GM19193 (cell line): ENCODE measurements around the gene ZNF48.

Source experiments
- POLR2A ChIP-seq: IDR thresholded peaks from 4 replicates; pipeline ENCODE4 v1.6.1; 2011; ENCODE audit not compliant: insufficient read depth, insufficient read length; ENCODE audit errors: extremely low read depth

The ZNF48 gene

DNA sequence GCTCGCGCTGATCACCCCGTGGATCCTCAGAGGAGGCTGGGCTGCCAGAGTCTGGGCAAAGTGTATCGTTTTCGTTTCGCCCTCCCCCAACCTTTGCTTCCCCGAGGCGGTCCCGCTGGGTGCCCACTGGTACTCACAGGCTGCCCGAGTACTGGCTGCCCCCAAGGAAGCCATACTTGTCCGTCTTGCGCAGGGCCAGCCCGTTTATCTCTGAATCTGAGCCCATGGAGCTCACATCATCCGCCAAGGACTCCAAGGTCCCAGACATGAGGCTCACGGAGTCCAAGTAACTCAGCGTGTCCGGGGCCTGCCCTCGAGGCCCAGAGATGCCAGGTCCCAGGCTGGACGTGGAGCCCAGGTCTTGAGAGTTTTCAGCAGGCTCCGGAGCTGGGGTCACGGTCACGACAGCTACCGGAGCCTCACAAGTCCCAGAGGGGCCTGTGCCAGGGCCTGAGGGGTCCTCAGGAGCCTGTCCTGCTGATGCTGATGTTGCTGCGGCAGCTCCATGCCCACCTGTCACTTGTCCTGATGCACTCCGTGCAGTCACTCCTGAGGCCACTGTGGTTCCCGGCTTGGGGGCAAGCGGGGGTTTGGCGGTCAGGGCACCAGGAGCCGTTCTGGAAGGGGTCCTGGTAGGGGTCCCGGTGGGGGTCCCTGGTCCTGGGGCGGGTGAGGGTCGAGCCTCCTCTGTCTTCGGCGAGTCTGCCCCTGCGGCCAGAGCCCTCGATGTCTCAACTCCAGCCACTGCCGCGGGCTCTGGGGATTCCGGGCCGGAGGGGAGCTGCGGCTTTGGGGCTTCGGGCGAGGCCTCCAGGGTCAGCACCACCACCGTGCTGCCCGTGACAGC is 25.9 kb upstream of the ZNF48 start:
- no peak for TF ChIP-seq POLR2A

DNA sequence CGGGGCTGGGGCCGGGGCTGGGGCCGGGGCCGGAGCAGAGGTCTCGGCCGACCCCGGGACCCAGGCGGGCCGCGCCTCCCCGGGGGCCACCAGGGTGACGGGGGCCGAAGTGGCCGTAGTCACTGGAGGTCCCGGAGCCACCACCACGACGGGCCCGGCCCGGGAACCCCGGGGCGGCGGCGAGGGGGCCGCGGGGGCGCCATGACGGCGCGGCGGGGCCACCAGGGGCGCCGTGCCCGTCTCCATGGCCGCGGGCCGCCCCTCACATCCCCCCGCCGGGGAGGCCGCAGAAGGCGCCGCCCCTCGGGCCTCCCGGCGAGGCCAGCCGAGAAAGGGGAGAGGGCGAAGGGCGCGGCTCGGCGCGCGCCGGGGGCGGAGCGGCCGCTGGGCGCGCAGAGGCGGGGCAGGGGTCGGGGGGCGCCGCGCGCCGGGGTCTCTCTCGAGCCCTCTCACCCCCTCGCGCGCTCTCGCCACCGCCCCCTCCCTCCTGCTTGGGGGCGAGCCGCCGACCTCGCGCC is 25.2 kb upstream of the ZNF48 start:
- TF ChIP-seq POLR2A: peak; percentile 63

DNA sequence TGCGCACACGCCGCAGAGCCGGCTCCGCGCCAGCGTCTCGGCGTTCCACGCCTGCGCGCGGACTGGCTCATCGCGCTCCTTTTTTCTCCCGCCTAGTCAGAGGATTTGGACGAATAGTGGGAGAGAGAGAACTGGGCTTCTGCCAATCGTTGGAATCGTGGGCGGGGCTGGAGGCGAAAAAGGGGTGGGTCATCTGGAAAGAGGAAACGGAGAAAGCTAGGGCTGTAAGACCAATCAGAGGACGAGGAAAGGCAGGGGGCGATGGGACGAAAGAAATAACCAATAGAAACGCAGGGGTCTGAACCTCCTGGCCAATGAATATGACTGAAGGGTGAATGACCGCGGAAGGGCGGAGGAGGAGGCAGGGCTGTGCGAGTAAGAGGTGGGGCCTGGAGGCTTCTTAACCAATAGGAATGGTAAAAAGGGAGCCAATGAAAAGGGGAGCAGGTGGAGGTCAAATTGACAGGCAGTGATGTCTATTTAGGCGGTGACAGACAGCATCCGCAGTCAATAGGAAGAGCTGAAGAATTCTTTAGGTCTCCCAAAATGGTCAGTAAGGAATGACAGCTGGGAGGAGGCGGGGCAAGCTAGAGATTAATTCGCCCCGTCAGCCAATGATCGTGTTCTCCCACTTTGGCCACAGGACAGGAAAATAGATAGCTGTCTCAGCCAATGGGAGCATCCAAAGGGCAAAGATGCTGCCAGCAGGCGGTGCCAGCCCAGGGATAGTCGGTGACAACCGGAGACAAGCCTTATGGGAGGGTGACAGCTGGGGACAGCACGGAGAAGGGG is 24.6 kb upstream of the ZNF48 start, which contains the start of gene TBC1D10B:
TSS of gene TBC1D10B (minus strand) at position 39 of the 792 bp plus-strand sequence. CDS start 311 bp downstream, outside the sequence.
- no peak for TF ChIP-seq POLR2A

DNA sequence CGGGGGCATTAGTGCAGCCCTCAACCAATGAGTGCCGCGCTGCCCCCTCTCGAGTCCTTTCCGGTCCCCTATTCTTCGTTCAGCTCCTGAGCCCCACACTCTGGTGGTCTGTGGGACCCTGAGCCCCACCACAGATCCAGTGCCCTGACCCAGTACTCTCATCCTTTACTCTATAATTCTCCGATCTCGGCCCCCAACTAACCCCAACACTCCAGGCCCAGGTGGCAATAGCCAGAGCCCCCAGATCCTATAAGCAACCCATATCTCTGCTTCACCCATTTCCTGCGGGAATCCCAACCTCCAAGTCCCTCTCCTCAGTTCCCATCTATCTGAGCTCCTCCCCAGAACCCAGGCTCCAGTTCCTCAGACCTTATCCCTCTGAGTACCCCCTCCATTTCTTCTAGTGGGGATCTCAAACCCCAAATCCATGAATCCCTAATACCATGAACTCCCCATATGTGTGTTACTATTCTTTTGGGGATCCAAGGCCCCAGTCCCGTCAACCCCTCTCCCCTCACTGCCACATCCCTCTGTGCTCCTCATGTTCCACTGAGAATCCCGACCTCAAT is 23.9 kb upstream of the ZNF48 start:
- peak; percentile 66 for TF ChIP-seq POLR2A

DNA sequence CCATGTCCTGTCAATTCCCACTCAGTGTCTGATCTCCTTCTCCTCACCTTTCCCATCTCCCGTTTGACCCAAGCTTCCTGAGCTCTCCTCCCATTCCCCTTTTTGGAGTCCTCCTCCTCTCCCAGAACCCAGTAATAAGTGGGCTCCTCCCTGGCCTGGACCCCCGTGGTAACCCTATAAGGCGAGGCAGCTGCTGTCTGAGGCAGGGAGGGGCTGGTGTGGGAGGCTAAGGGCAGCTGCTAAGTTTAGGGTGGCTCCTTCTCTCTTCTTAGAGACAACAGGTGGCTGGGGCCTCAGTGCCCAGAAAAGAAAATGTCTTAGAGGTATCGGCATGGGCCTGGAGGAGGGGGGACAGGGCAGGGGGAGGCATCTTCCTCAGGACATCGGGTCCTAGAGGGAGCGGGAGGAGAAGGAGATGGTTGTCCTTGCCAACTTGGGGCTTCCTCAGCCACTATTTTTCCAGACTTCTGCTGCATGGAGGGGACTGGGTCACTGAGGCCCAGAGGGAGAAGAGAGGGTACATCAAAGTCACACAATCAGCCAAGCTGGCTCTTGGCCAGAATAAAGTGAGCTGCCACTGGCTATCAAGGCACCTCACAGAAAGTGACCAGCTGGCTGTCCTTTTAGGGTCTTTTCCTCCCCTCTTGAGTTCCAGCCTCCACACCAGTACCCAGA is 23.0 kb upstream of the ZNF48 start:
- TF ChIP-seq POLR2A: no peak

DNA sequence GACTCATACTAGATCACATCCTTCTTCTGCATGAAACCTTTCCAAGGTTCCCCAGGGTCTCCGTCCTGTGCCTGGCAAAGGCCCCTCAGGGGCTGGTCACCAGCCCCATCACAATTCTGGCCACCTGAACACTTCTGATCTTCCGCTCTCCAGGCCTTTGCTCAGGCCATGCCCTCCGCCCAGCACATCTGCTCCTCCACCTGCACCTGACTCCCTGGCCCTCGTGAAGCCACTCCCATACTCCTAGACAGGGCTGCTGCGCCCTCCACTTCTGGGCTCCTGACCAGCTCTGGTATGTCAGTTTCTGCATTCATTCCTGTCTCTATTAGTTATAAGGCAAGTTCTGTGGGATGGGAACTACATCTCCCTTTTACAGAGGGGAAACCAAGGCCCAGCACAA is 22.5 kb upstream of the ZNF48 start:
- TF ChIP-seq POLR2A: no peak

DNA sequence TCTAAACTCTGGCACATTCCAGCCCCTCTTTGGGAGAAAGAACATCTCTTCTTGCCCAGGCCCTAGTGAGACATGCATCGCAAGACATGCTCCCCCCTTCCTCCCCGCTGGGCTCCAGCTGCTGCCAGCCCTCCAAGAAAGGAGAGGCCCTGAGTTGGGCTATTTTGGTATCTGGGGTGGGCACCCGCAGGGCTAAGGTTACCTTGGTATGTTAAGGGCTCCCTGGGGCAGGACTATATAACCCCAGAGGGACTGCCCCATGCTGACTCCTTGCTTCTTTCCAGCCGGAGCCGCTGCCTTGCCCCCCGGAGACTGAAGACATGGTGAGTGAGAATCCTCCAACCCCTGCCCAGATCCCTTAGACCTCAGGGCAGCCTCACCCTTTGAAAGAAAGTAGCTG is 20.7 kb upstream of the ZNF48 start, which contains the start of gene MYL11:
TSS of gene MYL11 (plus strand) at position 265 of the 400 bp plus-strand sequence. CDS start at position 321, 56 bp downstream.
- TF ChIP-seq POLR2A: no peak

DNA sequence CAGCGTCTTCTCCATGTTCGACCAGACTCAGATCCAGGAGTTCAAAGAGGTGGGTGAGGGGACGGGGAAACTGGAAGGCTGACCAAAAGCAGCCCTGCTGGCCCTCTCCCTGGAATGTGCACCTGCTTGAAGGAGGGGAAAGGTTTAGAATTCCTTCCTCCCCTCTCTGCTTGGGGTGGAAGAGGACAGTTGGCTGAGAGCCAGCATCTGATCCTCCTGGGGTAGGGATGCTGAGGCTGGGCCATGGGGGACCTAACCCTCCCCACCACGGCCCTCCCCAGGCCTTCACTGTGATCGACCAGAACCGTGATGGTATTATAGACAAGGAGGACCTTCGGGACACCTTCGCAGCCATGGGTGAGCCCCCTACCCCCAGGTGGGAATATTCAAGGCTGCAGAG is 19.4 kb upstream of the ZNF48 start:
- no peak for TF ChIP-seq POLR2A

DNA sequence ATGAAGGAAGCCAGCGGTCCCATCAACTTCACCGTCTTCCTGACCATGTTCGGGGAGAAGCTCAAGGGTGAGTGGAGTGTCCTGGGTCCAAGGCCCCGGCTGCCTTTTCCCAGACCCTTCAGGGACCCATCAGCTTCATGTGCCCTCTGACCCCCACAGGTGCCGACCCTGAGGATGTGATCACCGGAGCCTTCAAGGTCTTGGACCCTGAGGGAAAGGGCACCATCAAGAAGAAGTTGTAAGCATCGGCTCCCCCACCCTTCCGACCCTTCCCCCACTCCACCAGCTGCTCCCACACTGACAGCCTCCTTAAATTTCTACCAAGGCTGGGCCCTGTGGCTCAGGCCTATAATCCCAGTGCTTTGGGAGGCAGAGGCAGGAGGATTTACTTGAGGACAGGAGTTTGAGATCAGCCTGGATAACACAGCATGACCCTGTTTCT is 18.7 kb upstream of the ZNF48 start:
- no peak for TF ChIP-seq POLR2A

DNA sequence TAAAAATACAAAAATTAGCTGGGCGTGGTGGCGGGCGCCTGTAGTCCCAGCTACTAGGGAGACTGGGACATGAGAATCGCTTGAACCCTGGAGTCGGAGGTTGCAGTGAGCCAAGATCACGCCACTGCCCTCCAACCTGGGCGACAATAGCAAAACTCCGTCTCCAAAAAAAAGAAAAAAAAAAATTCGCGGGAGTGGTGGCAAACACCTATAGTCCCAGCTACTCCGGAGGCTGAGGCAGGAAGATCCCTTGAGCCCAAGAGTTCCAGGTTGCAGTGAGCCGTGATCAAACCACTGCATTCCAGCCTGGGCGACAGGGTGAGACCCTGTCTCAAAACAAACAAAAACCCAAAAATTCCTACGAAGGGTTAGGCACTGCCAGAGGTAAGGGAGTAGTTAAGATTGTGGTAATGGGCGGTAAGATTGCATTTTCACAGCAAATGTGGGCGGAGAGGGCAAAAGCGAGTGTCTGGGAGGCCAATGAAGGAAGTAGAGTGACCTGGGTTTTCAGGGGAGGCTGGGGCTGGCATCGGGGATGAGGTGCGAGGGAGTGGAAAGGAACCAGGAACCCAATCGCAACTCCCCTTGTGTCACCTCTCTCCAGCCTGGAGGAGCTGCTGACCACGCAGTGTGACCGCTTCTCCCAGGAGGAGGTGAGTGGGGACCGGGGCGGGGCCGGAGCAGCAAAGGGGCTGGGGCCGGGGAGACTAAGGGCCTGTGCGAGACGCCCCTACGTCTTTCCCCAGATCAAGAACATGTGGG is 18.0 kb upstream of the ZNF48 start:
- TF ChIP-seq POLR2A: no peak

DNA sequence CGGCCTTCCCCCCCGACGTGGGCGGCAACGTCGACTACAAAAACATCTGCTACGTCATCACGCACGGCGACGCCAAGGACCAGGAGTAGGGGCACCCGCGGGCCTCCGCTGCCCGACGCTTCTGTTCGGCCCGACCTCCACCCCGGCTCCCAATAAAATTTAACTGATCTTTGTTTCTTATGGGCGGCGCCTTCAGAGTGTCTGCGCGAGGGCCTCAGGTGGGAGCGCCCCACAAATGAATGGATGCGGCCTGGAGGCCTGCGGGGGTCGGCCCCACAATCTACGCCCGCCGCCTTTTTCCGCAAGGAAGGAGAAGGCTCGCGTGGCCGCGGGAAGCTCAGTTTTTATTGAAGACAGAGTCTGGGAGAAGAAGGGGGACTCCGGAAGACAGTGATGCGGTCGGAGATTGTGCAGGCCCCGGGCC is 17.4 kb upstream of the ZNF48 start:
- TF ChIP-seq POLR2A: peak; percentile 59

DNA sequence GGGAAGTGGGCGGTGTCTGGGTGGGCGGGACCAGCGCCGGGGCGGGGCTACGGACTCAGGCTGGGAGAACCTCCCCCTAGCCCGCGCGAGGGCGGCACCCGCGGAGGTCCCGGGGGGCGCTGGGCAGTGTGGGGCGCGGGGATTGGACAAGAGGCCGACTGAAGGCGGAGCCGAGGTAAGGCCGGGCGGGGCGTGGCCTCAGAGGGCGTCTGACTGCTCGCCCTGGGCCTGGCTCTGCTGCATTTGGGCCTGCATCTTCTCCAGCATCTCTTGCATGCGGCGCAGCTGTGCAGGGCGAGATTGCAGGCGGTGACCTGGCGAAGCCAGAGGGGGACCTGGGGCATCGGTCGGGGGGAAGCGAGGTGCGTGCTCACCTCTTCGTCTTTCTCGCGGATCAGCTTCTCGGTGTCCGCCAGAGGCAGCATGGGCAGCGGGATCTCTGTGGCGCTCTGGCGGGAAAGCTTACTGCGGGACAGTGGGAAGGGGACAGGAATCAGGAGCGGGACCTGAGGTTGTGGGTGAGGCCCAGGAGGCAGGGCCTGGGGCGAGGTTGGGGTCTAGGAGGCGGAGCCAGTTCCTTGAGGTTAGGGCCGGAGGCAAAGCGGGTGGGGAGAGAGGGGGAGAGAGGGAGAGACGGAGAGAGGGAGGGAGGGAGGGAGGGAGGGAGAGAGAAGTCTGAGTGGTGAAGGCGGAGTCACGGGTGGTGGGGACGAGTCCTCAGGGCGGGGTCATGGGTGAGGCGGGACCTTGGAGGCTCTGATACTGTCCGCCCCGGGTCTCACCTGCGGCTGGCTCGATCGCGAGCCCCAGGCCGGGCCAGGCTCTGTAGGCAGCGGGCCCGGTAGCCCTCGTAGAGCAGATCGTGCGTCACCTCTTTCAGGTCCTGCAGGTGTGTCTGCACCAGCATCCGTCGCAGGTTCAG is 16.7 kb upstream of the ZNF48 start:
- TF ChIP-seq POLR2A: peak; percentile 66

DNA sequence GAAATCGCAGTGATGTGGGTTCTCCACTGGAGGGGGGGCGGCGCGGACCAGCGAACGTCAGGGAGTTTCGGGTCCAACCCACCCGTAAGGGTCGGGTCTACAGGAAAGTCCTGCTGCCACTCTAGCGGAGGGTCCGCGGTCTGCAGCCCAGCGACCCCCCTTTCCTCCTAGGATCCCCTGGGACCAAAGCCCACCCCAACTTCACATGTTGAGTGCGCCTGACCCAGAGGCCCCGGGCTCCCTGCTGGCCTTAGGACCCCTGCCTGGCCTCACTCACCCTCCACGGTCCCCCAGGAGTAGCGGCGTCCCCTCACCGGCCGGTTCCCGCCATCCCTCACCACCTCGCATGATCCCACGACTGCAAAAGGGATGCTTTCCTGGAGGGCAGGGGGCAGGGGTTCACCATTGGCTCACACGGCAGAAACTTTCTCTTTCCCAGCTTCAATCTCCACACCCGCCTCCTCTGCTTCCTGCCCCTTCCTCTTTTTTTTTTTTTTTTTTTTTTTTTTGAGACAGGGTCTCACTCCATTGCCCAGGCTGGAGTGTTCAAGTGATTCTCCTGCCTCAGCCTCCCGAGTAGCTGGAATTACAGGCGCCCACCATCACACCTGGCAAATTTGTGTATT is 15.9 kb upstream of the ZNF48 start:
- TF ChIP-seq POLR2A: no peak
